HG02840 (cell line): Measurements from ENCODE around the gene UPF3A.
A peak's percentile ranks its signal among the peaks of the same experiment; 100 is the strongest.

Source experiments
- ATAC-seq: cut with Tn5 transposase; IDR thresholded peaks from one replicate; pipeline ENCODE4 v1.9.1; 2021; ENCODE audit warnings: mild to moderate bottlenecking, moderate library complexity, moderate number of reproducible peaks; ENCODE audit not compliant: unreplicated experiment, low FRiP score

Gene UPF3A

DNA sequence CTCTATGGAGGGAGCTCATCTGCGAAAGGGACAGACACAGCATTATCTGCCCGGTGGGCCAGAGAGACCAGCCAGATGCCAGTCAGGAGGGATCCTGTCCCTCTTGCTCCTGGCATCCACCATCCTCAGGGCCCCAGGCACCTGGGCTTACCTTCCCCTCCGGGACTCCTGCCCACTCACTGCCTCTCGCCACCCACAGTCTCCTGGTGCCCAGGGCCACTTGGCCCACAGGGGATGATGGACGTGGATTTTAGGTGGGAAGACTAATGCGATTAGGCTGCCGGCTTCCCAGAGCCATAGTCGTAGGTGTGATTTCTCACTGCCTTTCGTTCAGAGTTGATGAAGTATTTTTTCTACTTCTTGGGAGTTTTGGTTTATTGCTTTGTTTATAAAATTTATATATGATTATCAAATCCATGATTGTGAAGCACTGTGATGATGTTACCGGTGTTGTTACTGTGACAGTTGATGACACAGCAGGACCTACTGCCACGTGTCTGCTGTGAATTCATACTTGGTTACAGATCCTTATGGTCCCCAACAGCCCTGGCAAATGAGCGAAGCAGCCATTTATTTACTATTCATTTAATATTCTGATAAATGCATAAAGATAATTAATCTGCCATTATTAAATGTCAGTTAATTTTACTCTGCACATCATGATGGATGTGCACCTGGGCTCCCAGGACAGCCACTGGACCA is 18.4 kb downstream of the UPF3A start:
- ATAC-seq: no peak

DNA sequence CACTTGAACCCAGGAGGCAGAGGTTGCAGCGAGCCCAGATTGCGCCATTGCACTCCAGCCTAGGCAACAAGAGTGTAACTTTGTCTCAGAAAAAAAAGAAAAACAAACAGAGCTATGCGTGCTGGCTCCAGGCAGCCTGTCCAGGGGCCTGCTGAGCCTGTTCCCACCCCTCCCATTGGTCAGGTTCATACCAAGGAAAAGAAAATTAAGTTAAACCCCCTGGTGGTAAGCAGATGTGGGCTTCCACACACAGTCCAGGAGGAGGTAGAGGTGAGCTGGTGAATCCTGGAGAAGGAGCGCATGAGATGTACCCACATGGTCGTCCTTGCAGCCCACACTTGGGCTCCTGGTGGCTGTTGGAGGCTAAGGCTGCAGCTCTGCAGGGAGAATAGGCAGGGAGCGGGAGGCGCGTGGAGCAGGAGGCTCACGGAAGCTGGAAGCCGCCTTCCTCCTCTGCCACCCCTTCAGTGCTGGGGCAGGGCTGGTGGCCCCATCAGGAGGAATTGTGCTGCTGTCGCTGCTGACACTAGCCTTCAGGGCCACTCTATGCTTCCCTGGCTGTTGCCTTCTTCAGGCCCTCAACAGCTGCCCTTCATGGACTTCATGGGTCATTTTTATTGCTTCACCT is 22.4 kb downstream of the UPF3A start:
- ATAC-seq: no peak

DNA sequence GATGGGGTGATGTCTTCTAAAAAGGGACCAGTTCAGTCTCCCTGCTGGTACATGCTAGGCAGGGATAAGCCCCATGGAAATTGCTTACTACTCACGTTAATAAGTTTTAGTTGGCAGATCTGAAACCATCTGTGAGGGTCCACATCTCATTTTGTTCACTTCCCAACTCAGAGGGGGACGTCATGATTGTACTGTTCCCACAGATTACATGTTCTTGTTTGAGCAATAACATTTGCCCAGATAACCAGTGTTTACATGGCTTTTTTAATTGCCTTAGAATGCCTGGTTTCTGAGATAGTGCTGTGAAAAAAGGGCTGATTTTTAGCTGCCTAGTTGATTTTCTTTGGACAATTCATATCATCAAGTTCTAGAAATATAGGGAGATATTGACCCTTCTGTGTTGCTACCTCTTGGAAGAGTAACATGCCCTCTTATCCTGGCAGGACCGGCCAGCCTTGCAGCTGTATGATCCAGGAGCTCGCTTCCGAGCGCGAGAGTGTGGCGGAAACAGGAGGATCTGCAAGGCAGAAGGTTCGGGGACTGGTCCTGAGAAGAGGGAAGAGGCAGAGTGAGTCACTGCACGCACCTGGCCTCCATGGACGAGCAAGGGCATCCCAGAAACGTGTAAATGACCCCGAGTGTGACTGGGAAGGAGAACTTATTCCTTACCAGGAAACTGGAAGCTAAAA is 23.1 kb downstream of the UPF3A start:
- no peak for ATAC-seq

DNA sequence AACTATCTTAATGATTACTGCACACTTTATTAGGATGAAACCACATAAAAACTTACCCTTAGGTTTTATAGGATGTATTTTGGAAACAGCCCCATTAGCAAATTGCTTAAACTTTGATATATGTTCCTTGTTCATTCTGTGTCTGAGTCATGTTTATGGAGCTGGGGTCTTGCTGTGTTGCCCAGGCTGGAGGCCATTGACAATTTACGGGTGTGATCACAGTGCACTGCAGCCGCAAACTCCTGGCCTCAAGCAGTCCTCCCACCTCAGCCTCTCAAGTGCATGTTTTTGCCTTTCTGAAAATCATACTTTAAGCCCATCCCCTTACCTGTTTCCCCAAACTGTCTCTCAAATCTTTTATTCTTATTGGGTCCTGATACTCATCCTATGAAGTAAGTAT is 27.7 kb downstream of the UPF3A start:
- no peak for ATAC-seq

DNA sequence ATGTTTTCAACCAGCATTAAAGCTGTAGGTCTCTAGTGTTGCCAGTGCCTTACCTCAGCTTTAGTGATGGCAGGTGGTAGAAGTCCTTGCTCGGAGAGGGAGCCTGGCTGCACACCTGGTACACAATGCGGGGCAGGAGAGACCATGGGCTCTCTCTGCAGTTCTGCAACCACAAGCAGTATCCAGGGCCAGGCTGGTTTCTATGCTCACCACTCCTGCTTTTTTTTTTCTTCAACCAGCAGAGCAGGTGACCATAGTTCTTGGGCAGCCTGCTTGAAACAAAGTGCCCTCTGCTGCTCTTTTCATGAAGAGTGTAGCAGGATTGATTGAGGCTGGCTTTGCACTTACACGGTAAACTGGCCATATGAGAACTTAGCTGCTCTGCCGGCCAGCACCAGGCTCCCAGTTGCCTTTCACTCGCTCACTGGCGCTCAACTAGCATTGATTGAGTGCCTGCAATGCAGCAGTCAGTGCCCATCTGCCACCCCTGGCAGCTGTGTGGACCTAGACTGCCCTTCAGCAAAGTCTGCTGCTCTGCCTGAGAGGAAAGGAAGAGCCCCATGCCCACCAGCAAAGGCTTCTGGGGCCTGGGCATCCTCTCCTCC is 28.5 kb downstream of the UPF3A start:
- ATAC-seq: no peak

DNA sequence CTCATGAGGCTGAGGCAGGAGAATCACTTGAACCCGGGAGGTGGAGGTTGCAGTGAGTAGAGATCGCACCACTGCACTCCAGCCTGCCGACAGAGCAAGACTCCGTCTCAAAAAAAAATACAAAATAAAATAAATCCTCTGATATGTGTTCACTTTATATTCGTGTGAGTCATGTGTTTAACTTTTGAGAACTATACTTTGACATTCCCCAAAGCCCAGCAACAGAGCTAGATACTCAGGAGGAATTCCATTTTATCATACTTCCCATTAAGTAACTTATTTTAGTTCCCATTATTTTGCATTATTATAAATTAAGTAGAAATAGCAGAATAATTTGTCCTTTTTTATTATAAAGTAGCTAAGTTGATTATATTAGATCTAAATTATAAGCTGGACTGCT is 29.6 kb downstream of the UPF3A start:
- no peak for ATAC-seq

DNA sequence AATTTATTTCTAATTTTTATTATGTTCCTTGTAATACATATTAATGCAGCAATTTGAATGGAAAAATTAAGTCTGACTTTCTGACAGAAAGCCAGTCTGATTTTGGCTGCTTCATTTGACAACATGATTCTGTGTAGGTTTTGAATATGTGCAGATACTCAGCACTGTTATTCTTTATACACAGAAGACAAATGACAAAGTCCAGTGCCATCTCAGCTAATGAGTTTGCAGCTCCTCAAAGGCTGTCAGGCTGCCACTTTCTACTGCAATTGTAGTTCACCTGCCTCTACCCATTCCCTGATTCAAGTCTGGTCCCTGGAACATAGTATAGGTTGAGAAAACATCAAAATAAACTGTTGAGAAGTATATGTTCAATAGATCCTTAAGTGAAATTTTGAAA is 30.0 kb downstream of the UPF3A start:
- no peak for ATAC-seq

DNA sequence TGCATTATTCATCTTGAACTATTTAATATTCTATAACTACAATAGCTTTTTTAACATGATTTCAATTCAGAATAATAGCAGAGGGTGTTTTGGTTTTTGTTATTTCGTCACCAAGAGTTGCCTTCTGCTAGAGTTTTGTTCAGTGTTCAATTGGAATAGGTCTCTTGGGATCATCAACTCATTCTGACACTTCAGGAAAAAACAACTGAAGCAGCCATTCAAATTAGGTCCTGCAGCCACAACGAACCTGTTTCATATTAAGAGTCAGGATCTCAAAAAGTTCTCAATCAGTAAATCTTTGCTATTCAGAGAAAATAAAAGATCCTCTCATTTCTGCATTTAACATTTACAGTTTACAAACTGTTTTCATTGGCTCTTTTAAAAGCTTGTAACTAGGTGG is 30.5 kb downstream of the UPF3A start:
- no peak for ATAC-seq

DNA sequence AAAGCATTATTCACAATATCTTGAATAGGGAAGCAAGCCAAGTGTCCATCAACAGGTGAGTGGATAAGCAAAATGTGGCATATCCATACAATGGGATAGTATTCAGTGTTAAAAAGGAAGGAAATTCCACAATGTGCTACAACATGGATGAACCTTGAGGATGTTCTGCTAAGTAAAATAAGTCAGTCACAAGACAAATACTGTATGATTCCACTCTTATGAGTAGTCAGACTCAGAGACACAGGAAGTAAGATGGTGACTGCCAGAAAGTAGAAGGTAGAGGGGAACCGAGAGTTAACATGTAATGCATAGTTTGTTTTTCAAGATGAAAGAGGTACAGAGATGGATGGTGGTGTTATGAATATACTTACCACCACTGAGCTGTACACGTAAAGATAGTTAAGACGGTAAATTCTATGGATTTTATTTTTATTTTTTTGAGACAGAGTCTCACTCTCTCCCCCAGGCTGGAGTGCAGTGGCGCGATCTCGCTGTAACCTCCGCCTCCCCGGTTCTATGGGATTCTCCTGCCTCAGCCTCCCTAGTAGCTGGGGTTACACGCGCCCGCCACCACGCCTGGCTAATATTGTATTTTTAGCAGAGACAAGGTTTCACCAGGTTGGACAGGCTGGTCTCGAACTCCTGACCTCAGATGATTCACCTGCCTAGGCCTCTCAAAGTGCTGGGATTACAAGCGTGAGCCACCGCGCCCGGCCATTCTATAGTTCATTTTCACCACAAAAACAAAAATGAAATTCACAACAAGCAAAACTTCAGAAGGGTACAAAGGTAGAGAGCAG is 31.9 kb downstream of the UPF3A start:
- ATAC-seq: no peak

DNA sequence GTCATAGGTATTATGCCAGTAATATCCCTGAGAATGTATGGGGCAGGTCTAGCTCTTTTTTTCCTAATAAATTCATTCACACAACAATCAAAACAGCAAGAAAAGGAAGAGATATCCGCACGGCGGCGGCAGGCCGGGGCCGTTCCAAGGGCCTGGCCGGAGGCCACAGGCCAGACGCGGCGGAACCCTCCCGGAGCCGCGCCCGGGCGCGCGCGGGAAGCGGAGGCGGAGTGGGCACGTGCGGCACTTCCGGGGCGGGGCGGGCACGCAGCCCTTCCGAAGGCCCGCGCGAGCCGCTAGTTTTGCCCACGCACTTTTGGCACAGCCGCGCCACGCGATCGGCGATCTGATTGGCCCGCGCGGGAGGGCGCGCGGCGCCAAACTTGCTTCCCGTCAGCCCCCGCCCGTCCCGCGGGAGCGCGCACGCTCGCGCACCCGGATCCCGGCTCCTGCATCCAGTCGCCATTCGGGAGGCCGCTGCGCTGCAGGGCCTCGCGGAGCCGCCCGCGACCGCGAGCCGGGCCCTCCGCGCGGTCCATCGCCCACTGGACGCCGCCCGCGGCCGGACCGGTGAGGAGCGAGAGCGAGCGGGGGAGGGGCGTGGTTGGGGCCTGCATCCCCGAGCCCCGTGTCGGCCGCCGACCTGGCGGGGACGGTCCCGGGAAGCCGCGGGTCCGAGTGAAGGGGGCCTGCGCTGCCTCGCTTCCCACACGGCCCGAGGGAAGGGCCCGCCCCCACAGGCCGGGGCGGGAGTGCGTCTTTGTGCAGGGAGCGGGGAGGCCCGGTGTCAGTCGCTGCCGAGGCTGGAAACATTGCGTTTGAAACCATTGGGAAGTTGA is 32.9 kb downstream of the UPF3A start, which contains the start of gene CHAMP1:
Gene CHAMP1 (plus strand): TSS at position 430 of the 839 bp plus-strand sequence. CDS start 9,340 bp downstream, outside the sequence.
- peak; percentile 83 for ATAC-seq

DNA sequence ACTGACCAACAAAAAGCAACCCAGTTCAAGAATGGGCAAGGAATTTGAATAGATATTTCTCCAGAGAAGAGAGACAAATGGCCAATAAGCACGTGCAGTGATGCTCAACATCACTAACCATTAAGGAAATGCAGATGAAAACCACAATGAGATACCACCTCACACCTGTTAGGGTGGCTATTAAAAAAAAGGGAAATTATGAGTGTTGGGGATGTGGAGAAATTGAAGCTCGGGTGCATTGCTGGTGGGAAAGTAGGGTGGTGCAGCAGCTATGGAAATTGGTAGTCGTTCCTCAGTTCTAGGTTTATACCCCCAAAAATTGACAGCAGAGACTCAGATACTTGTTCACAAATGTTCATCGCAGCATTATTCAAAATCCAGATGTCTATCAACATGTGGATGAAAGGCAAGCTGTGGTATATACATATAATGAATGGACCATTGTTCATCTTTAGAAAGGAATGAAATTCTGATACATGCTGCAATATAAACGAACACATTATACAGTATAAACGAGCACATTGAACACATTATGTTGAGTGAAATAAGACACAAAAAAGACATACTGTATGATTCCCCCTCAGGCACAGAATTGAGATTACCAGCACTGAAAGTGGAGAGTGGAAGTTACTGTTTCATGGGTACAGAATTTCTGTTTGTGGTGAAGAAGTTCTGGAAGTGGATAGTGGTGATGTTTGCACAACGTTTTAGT is 33.8 kb downstream of the UPF3A start:
- no peak for ATAC-seq

DNA sequence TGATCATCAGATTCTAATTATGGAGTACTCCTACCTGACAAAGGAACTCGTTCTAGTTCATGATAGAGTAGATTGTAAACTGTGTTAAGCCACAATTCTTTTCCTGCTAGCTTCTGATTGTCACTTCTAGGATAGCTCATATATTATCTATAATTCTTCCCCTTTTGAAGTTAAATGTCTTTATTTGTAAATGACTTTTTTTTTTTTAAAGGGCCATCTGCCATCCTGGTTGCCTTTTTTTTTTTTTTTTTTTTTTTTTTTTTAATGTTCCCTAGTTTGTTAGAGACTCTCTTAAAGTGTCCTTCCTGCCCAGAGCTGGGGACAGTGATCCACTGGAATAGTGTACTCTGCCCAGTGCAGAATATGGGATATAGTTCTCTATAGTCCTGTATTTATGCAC is 37.2 kb downstream of the UPF3A start:
- no peak for ATAC-seq

DNA sequence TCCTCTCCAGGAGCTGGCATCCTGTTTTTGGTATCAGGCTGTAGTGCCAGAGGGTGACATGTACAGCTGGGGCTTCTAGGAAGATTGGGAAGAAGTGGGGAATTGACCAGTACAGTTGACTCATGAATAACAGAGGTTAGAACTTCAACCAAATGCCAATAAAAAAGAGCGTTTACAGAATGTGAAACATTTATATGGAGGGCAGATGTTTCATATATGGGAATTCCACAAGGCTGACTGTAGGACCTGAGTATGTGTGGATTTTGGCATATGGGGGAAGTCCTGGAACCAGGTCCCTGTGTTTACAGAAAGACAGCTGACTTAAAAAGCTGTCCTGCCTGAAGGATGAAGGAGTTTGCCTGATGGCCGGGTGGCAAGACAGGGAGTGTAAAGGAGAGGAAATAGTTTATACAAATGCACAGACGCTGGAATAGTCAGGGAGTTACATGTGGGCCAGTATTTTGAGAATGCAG is 38.1 kb downstream of the UPF3A start:
- no peak for ATAC-seq

DNA sequence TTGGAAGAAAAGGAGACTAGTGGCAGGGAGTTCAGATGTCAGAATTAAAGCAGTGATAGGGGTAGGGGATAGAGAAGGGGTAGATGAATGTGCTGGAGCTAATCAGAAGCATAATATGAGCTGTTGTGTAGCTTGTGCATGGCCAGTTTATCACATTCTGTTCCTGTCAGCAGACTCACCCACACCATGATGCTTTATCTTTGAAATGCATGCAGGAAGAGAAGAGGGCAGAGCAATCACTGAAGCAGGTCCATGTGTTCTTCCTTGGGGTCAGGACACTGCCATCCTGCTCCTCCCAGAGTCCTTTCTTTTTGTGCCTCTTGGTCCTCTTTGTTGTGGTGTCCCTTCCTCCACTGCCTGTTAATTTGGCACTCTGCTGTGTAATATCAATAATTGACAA is 38.7 kb downstream of the UPF3A start:
- no peak for ATAC-seq

DNA sequence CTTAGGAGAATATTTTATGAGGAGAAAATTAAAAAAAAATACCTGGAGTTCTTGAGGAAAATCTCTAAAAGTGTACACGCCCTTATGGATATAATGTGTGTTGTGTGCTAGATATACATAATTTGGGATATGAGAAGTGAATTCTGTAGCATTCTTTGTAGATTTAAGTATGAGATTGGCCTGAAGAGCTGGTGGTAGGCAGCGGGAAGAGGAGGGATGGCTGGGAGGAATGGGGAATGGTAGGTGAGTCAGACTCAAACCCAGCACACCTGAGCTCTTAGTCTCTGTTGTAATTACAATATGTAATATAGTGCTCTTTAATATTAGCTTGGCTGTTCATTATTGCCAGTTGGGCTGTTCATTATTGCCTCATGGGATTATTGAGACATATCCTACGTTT is 39.9 kb downstream of the UPF3A start:
- ATAC-seq: no peak

DNA sequence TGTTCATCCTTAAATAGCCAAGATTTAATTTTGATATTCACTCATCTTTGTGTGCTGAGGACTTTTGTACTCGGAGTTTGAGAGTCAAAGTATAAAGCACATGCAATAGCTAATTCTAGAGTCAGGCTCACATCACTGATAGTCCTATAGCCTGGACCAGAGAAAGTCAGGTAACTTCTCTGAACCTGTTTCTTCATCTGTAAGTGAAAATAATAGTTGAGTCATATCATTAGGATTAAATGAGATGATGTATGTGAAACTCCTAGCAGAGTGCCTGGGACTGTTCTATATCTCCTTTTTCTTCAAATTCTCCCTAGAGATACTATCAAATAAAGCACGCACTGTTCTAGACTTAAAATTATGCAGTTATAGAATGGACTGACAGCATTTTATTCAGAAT is 41.9 kb downstream of the UPF3A start:
- no peak for ATAC-seq

DNA sequence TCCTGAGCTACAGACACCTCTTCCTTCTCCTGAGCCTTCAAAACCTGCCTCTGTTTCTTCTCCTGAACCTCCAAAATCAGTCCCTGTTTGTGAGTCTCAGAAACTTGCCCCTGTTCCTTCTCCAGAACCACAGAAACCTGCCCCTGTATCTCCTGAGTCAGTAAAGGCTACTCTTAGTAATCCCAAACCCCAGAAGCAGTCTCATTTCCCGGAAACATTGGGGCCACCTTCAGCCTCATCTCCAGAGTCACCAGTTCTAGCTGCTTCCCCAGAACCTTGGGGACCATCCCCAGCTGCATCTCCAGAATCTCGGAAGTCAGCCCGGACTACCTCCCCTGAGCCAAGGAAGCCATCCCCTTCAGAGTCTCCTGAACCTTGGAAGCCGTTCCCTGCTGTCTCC is 42.9 kb downstream of the UPF3A start:
- ATAC-seq: no peak

DNA sequence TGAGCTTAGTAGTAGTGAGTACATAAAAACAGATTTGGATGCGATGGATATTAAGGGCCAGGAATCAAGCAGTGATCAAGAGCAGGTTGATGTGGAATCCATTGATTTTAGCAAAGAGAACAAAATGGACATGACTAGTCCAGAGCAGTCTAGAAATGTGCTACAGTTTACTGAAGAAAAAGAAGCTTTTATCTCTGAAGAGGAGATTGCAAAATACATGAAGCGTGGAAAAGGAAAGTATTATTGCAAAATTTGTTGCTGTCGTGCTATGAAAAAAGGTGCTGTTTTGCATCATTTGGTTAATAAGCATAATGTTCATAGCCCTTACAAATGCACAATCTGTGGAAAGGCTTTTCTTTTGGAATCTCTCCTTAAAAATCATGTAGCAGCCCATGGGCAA is 44.3 kb downstream of the UPF3A start:
- no peak for ATAC-seq

DNA sequence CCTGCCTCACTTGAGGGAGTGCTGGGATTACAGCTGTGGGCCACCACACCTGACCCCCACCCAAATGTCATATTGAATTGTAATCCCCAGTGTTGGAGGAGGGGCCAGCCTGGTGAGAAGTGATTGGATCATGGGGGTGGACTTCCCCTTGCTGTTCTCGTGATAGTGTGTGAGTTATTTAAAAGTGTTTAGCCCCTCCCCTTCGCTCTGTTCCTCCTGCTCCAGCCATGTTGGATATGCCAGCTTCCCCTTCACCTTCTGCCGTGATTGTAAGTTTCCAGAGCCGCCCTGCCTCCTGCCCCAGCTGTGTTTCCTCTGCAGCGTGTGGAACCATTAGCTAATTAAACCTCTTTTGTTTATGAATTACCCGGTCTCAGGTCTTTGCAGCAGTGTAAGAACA is 46.6 kb downstream of the UPF3A start:
- no peak for ATAC-seq
